IPS-NIHi11 (cell line): Measurements from ENCODE around the gene MITF.
"Not testable (repeated sequence)": the region's sequence is repeated elsewhere in the genome, so short reads cannot be mapped to it uniquely, and the experiment has no call there.

Source experiments
- DNase-seq: peaks from one replicate; pipeline ENCODE4 v3.0.0; 2012; ENCODE audit warnings: mixed read lengths, low spot score

The MITF gene

GRCh38 chr3:69914395-69914794 is 175.1 kb downstream of the MITF start:
- DNase-seq, result no peak

- DNase-seq, result no peak
Measured at GRCh38 chr3:69915726-69916125, 176.5 kb downstream of the MITF start.

GRCh38 chr3:69920009-69920408 is 180.7 kb downstream of the MITF start:
- DNase-seq, result not testable (repeated sequence)

- DNase-seq, result no peak
Measured at GRCh38 chr3:69921651-69922050, 182.4 kb downstream of the MITF start.

- no peak for DNase-seq
Measured at GRCh38 chr3:69922521-69923000, 183.3 kb downstream of the MITF start.

GRCh38 chr3:69925506-69925905 is 186.2 kb downstream of the MITF start:
- DNase-seq, result no peak

- no peak for DNase-seq
Measured at GRCh38 chr3:69926385-69926784, 187.1 kb downstream of the MITF start.

GRCh38 chr3:69927571-69927970 is 188.3 kb downstream of the MITF start:
- DNase-seq, result no peak

- no peak for DNase-seq
Measured at GRCh38 chr3:69929019-69929418, 189.8 kb downstream of the MITF start.

- DNase-seq, result no peak
Measured at GRCh38 chr3:69930564-69930963, 191.3 kb downstream of the MITF start.

GRCh38 chr3:69932087-69932486 is 192.8 kb downstream of the MITF start:
- no peak for DNase-seq

- DNase-seq, result no peak
Measured at GRCh38 chr3:69932501-69932900, 193.2 kb downstream of the MITF start.

GRCh38 chr3:69934398-69934797 is 195.1 kb downstream of the MITF start:
- DNase-seq, result no peak

GRCh38 chr3:69936266-69936665 is 197.0 kb downstream of the MITF start:
- no peak for DNase-seq

GRCh38 chr3:69938061-69938460 is 198.8 kb downstream of the MITF start:
- DNase-seq, result no peak

- DNase-seq, result no peak
Measured at GRCh38 chr3:69938931-69939330, 199.7 kb downstream of the MITF start.

GRCh38 chr3:69941037-69941436 is 201.8 kb downstream of the MITF start:
- DNase-seq, result no peak

GRCh38 chr3:69941439-69942176 is 202.3 kb downstream of the MITF start:
- no peak for DNase-seq

- no peak for DNase-seq
Measured at GRCh38 chr3:69944931-69945493, 205.7 kb downstream of the MITF start.

- DNase-seq, result peak; percentile 19
Measured at GRCh38 chr3:69948246-69948862, 209.1 kb downstream of the MITF start.

- no peak for DNase-seq
Measured at GRCh38 chr3:69951616-69952015, 212.4 kb downstream of the MITF start.

- DNase-seq, result no peak
Measured at GRCh38 chr3:69959581-69959980, 220.3 kb downstream of the MITF start.

GRCh38 chr3:69961706-69962439 is 222.6 kb downstream of the MITF start:
- no peak for DNase-seq
